Panc1 (cell line): Measurements from ENCODE around the gene FHIT. TPM values are rescaled to one million over a fixed set of nuclear protein-coding genes. Genes with fewer than 3 reads are reported as not detected.

Experiments used
- ATAC-seq: fragments of 200-7000 bp; cut with Tn5 transposase; 2 replicates; pipeline ENCODE4 v1.9.1; 2020; ENCODE audit warnings: mild to moderate bottlenecking, moderate library complexity
- BruUV-seq: library from RNA; stranded (reverse); fragments of 400-500 nt; replicated peaks from 2 replicates; lab custom pipeline; 2021; lab: Mats Ljungman, UMichigan
- CTCF ChIA-PET: fragments of 300-600 bp; sonication (Branson Sonifier 250); formaldehyde crosslinking; loops from one replicate; lab custom pipeline; 2022; ENCODE audit warnings: antibody characterized with exemption; lab: Charles Lee
- POLR2A ChIA-PET: fragments of 300-600 bp; sonication (Branson Sonifier 250); formaldehyde crosslinking; loops from one replicate; lab custom pipeline; 2022; ENCODE audit warnings: antibody characterized with exemption; lab: Charles Lee
- DNase-seq: peaks from one replicate; pipeline ENCODE4 v3.0.0-alpha.2; 2010; ENCODE audit warnings: low read depth, low spot score
- H3K27ac ChIP-seq: 2 replicates; pipeline ENCODE4 v1.5.1; 2011; ENCODE audit warnings: mild to moderate bottlenecking, low read length, inconsistent platforms
- H3K27me3 ChIP-seq: fragments of 200-500 bp; sonication (Bioruptor generic); 2 replicates; pipeline ENCODE4 v1.6.0; 2014; ENCODE audit warnings: low read length, inconsistent platforms; ENCODE audit not compliant: control insufficient read depth, insufficient read depth
- H3K36me3 ChIP-seq: fragments of 200-500 bp; sonication (Bioruptor generic); 2 replicates; pipeline ENCODE4 v1.5.1; 2014; ENCODE audit warnings: inconsistent platforms, mild to moderate bottlenecking, low read length, moderate library complexity; ENCODE audit not compliant: control insufficient read depth, insufficient read depth
- H3K4me1 ChIP-seq: 2 replicates; pipeline ENCODE4 v1.5.1; 2011; ENCODE audit warnings: inconsistent platforms, mild to moderate bottlenecking, low read length, moderate library complexity; ENCODE audit not compliant: control insufficient read depth, insufficient read depth
- H3K4me3 ChIP-seq, 2 experiments: 2 replicates each; pipeline ENCODE4 v1.5.1; 2011 to 2012; ENCODE audit warnings: low read depth in 2 of 2, low read length in 2 of 2, mild to moderate bottlenecking in 2 of 2, inconsistent platforms in 1 of 2, moderate library complexity in 1 of 2
- H3K9me3 ChIP-seq: fragments of 200-500 bp; sonication (Bioruptor generic); 2 replicates; pipeline ENCODE4 v1.5.1; 2014; ENCODE audit warnings: low read depth, mild to moderate bottlenecking, inconsistent platforms, low read length, moderate library complexity; ENCODE audit not compliant: control insufficient read depth, insufficient read depth
- CTCF ChIP-seq: fragments of 450-650 bp; IDR thresholded peaks from 2 replicates; pipeline ENCODE4 v1.5.1; 2017; ENCODE audit warnings: mild to moderate bottlenecking
- POLR2AphosphoS5 ChIP-seq: IDR thresholded peaks from 2 replicates; pipeline ENCODE4 v1.6.1; 2012; ENCODE audit warnings: mild to moderate bottlenecking, low read depth, low read length, moderate library complexity
- REST ChIP-seq, 2 experiments: IDR thresholded peaks; 2 replicates each; pipeline ENCODE4 v1.6.1; 2011 to 2012; ENCODE audit warnings: low read depth in 2 of 2, control low read depth in 1 of 2, low read length in 1 of 2, mild to moderate bottlenecking in 1 of 2, moderate library complexity in 1 of 2; ENCODE audit not compliant: insufficient read depth in 1 of 2
- SIN3A ChIP-seq: IDR thresholded peaks from 2 replicates; pipeline ENCODE4 v1.6.1; 2012; ENCODE audit warnings: low read depth, mild to moderate bottlenecking, low read length, moderate library complexity, borderline replicate concordance; ENCODE audit not compliant: insufficient read depth
- TCF7L2 ChIP-seq: IDR thresholded peaks from 2 replicates; pipeline ENCODE4 v1.6.1; 2011; ENCODE audit warnings: mild to moderate bottlenecking, low read depth, low read length, inconsistent platforms
- in situ Hi-C: cut with HindIII; loops from 2 replicates; pipeline ENCODE4 v1.10.0; 2016; ENCODE audit warnings: low sequenced_read_pairs, low pct_unique_long_range_greater_than_20kb
- intact Hi-C: fragments of 100-400 bp; cut with micrococcal nuclease; formaldehyde crosslinking; loops from one replicate; pipeline ENCODE4 v1.10.0; 2022; ENCODE audit not compliant: unreplicated experiment
- total RNA-seq: library from RNA; stranded (reverse); gene quantifications from one replicate; pipeline ENCODE4 v1.2.1, GENCODE V29; 2021; ENCODE audit not compliant: unreplicated experiment

The FHIT gene
- total RNA-seq, 1 experiment from 2014 or later = 2.2 TPM

GRCh38 chr3:60431599-60431958 is 819.7 kb downstream of the FHIT start:
- ATAC-seq (no peak), DNase-seq (no peak)
- TF ChIP-seq POLR2AphosphoS5 (no peak), CTCF (no peak), REST (IDR thresholded peaks at IDR 0.05; ENCODE audit: insufficient read depth in 1 of 2, low read depth in 2 of 2, low read length in 1 of 2) (no peak), TCF7L2 (no peak), SIN3A (no peak)
- Histone ChIP-seq H3K36me3 (no peaks in the 10 kb centered on the region), H3K27me3 (no peaks in the 10 kb centered on the region), H3K27ac (no peak overlapping the region), H3K9me3 (no peaks in the 10 kb centered on the region), H3K4me3 (no peak overlapping the region), H3K4me1 (no peaks in the 10 kb centered on the region)
- POLR2A ChIA-PET = no interaction called here
- BruUV-seq = no TSS peak
- intact Hi-C loops (no loop called here), in situ Hi-C loops (no loop called here)
- CTCF ChIA-PET = no interaction called here

GRCh38 chr3:60430205-60430604 is 821.0 kb downstream of the FHIT start:
- in situ Hi-C loops (no loop called here), intact Hi-C loops (no loop called here)
- no TSS peak for BruUV-seq
- H3K27me3 ChIP-seq = no peaks in the 10 kb centered on the region
- ChIA-PET POLR2A (no interaction called here), CTCF (no interaction called here)
- no peak overlapping the region for H3K4me3 ChIP-seq
- no peaks in the 10 kb centered on the region for H3K4me1 ChIP-seq
- ATAC-seq (no peak), DNase-seq (no peak)
- no peak overlapping the region for H3K27ac ChIP-seq
- no peaks in the 10 kb centered on the region for H3K9me3 ChIP-seq
- TF ChIP-seq POLR2AphosphoS5 = no peak
- TF ChIP-seq SIN3A = no peak
- no peak for TF ChIP-seq TCF7L2
- TF ChIP-seq CTCF = no peak
- no peak for TF ChIP-seq REST (IDR thresholded peaks at IDR 0.05; ENCODE audit: insufficient read depth in 1 of 2, low read depth in 2 of 2, low read length in 1 of 2)
- no peaks in the 10 kb centered on the region for H3K36me3 ChIP-seq
